ENCODE results near the gene CPSF4. TPM values are rescaled to one million over a fixed set of nuclear protein-coding genes. Genes with fewer than 3 reads are reported as not detected.

Gene CPSF4
- total RNA-seq, 1 experiment from 2014 or later: 67.0 TPM

DNA sequence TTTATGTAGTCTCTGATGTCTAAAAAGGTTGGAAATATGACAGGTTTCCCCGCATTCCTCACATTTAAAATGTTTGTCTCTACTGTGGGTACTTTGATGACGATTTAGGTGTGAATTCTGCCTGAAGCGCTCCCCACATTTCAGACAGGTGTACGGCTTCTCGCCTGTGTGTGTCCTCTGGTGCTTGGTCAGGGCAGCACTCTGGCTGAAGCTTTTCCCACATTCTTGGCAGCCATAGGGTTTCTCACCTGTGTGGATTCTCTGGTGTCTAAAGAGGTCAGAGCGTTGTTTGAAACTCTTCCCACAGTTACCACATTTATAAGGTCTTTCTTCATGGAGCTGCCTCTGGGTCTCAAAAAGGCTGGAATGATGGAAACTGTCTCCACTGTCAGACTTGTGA lies 55.1 kb downstream of the CPSF4 start:
- Histone ChIP-seq H3K4me1 (ENCODE audit: control insufficient read depth in 1 of 2, insufficient read depth in 2 of 2, low read length in 2 of 2) (peaks cover 5 to 9% of the 10 kb centered on the region in 2 experiments), H3K4me2 (ENCODE audit: low read length) (no peak overlapping the region), H3K27ac (ENCODE audit: low read depth, low read length) (no peak overlapping the region), H3K27me3 (ENCODE audit: insufficient read depth, low read length) (no peaks in the 10 kb centered on the region), H3K36me3 (ENCODE audit: control insufficient read depth in 1 of 2, insufficient read depth in 2 of 2, low read length in 2 of 2) (peaks cover 19 to 29% of the 10 kb centered on the region in 2 experiments), H3K4me3 (replicated peaks in 1 of 2; ENCODE audit: low read depth in 1 of 2, low read length in 2 of 2) (no peak overlapping the region), H2AFZ (ENCODE audit: low read depth, low read length, poor library complexity, severe bottlenecking) (no peak overlapping the region), H3K9ac (ENCODE audit: low read length) (no peak overlapping the region), H3K9me3 (ENCODE audit: control insufficient read depth in 1 of 2, insufficient read depth in 1 of 2, low read depth in 1 of 2, low read length in 2 of 2) (peaks cover 3 to 8% of the 10 kb centered on the region in 2 experiments; a peak in 1 of 4 replicates), H3K79me2 (ENCODE audit: insufficient read depth, low read length) (peaks cover 47% of the 10 kb centered on the region), H4K20me1 (ENCODE audit: insufficient read depth) (no peaks in the 10 kb centered on the region), H3K9me2 (ENCODE audit: insufficient read depth) (no peaks in the 10 kb centered on the region)
- ATAC-seq (no peak), DNase-seq (ENCODE audit: low read depth, low spot score) (no peak)
- RAD21 ChIA-PET (ENCODE audit: low non-redundant PET in 1 of 2, low total read pairs in 2 of 2, uncharacterized antibody in 2 of 2, unreplicated experiment in 2 of 2): no interaction called here
- no peak for TF ChIP-seq ELF1 (IDR thresholded peaks at IDR 0.05; ENCODE audit: borderline replicate concordance, low read depth)
- no peak for TF ChIP-seq EZH2phosphoT487 (IDR thresholded peaks at IDR 0.05; ENCODE audit: borderline replicate concordance)
- TF ChIP-seq CEBPB (IDR thresholded peaks at IDR 0.05; ENCODE audit: low read depth): no peak
- TF ChIP-seq POLR2AphosphoS5 (IDR thresholded peaks at IDR 0.05; ENCODE audit: low read depth, low read length): no peak
- TF ChIP-seq SIN3A (IDR thresholded peaks at IDR 0.05; ENCODE audit: low read depth): no peak
- no peak for TF ChIP-seq CBX3 (IDR thresholded peaks at IDR 0.05; ENCODE audit: low read depth)
- no peak for TF ChIP-seq ZBTB33 (IDR thresholded peaks at IDR 0.05; ENCODE audit: extremely low read depth, insufficient replicate concordance, low read length)
- POLR2A ChIA-PET: no interaction called here
- intact Hi-C loops (cut with micrococcal nuclease): no loop called here
- BruUV-seq (replicated peaks): no TSS peak
- CTCF ChIA-PET: no interaction called here
